ENCODE data around the gene RIN3.

DNA sequence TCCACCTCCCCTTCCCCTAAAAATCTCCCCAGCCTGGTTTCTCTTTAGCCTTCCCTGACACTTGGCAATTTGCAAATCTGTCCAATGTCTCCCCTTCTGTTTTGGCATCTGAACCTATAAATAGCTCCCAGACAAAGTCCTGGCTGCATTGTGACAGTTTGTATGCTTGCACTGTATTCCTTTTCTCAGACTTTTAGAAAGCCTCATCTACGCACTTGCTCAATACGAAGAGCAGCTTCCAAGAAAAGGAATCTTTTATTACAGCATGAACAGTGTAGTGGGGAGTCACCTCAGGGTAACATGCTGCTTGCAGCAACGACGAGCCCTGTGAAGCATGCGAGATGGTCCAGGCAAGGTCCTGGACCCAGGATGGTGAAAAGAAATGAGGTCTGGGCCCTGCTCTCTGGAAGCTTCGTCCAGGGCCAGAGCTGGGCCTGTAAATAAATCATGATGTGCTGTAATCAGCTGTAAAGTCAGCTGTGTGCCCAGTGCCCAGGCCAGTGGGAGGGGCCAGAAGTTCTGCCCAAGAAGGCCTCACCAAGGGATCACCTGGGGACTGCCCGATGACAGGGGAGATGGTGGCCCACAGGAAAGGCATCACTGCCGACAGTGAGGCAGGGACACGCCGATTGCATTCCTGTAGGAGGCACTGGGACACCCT is 88.3 kb downstream of the RIN3 start:
- TF ChIP-seq, protein P1, sequence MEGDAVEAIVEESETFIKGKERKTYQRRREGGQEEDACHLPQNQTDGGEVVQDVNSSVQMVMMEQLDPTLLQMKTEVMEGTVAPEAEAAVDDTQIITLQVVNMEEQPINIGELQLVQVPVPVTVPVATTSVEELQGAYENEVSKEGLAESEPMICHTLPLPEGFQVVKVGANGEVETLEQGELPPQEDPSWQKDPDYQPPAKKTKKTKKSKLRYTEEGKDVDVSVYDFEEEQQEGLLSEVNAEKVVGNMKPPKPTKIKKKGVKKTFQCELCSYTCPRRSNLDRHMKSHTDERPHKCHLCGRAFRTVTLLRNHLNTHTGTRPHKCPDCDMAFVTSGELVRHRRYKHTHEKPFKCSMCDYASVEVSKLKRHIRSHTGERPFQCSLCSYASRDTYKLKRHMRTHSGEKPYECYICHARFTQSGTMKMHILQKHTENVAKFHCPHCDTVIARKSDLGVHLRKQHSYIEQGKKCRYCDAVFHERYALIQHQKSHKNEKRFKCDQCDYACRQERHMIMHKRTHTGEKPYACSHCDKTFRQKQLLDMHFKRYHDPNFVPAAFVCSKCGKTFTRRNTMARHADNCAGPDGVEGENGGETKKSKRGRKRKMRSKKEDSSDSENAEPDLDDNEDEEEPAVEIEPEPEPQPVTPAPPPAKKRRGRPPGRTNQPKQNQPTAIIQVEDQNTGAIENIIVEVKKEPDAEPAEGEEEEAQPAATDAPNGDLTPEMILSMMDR (conservative IDR thresholded peaks at IDR 0.05 in 1 of 2, IDR thresholded peaks at IDR 0.05 in 1 of 2; ENCODE audit: extremely low read depth in 1 of 2, insufficient read depth in 1 of 2, low read depth in 1 of 2, low read length in 2 of 2): no peak
- TF ChIP-seq EZH2 (IDR thresholded peaks at IDR 0.05; ENCODE audit: borderline replicate concordance, low read length): no peak
